Frontal cortex (tissue), 4 donors: ENCODE results near the gene SAMM50. TPM values are rescaled to one million over a fixed set of nuclear protein-coding genes. Genes with fewer than 3 reads are reported as not detected.
A peak's percentile ranks its signal among the peaks of the same experiment; 100 is the strongest.

Experiments used
- DNase-seq, 2 donors: peaks; one replicate each; pipeline ENCODE4 v3.0.0; 2012; ENCODE audit warnings: low spot score in 2 of 2
- FAIRE-seq: peaks from 2 replicates; lab custom pipeline; 2012; peaks lifted over from hg19 to GRCh38; lab: Jason Lieb, UNC
- total RNA-seq: library from RNA; depleted of rRNA; stranded (reverse); fragments of >200 nt; gene quantifications from one replicate; pipeline ENCODE4 v1.2.3, GENCODE V29; 2014
- donor health status: control.
- donor health status: control.
- donor health status: control.

The SAMM50 gene
- total RNA-seq, 1 donor from 2014 or later = 32.6 TPM

GRCh38 chr22:44024288-44024921 is 69.2 kb downstream of the SAMM50 start, which contains the start of gene PARVB:
Gene PARVB (plus strand): TSS chr22:44024302. CDS start chr22:44024340, 38 bp downstream.
- DNase-seq = peak in 1 of 2 donors; percentile 53
- FAIRE-seq = no peak

DNA sequence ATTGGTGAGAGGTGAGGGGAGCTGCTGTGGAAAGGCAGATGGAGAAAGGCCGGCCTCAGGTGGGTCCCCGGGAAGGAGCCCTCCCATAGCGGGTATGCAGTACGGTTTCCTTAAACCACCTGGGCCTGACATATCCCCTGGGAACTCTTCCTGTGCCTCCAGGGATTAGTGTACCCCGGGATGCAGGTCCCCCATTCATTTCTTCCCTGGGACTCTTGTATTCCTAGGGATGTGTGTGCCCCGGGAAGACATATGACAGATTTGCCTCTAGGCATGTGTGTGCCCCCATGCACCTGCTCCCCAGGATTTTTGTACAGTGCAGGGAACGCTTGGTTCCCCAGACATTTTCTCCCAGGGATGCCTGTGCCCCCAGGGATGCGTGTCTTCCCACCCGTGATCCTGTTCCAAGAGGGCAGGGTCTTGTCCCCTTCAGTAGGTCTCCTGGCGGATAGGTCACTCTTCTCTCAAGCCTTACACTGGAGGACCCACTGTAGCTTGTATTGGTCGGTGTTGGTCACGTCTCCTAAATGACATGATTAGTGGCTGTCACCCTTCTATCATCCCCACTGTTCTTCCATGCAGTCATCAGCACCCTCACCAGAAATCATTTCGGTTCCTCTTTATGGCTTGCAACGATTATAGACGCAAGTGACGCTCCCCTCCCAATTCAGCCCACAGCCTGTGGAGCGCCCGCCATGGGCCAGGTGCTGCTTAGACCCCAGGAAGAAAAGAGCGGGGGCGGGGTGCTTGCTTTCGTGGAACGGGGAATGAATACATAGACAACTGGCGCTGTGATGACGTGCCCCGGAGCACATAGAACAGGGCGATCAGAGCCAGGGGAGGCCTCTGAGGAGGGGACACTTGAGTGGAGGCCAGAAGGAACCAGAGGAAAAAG is 70.2 kb downstream of the SAMM50 start:
- FAIRE-seq = no peak
- DNase-seq = no peak

DNA sequence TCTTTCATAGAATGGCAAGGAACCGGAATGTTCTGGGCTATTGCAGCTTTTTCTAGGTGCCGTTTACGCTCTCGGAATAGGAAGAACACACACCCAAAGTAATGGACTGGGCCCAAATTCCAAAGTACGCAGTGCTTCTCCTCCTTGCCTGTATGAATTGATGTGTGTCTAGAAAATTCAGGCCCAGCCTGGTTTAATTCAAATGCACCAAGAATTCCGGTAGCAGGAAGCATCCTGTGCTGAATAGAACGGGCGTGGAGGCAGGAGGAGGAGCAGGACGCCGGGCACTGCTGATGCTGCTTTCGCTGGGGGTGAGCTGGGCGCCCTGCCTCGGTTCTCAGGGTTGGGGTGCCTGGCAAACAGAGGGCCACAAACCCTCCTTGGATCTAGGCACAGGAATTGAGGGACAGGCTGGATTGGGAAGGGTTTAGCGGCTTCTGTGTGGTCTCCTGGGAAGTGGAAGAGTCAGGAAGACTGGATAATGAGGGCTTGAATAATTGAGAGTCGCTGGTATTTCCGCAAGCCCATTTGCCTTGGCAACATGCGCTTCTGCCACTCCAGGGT is 70.9 kb downstream of the SAMM50 start:
- DNase-seq = no peak
- FAIRE-seq = no peak

DNA sequence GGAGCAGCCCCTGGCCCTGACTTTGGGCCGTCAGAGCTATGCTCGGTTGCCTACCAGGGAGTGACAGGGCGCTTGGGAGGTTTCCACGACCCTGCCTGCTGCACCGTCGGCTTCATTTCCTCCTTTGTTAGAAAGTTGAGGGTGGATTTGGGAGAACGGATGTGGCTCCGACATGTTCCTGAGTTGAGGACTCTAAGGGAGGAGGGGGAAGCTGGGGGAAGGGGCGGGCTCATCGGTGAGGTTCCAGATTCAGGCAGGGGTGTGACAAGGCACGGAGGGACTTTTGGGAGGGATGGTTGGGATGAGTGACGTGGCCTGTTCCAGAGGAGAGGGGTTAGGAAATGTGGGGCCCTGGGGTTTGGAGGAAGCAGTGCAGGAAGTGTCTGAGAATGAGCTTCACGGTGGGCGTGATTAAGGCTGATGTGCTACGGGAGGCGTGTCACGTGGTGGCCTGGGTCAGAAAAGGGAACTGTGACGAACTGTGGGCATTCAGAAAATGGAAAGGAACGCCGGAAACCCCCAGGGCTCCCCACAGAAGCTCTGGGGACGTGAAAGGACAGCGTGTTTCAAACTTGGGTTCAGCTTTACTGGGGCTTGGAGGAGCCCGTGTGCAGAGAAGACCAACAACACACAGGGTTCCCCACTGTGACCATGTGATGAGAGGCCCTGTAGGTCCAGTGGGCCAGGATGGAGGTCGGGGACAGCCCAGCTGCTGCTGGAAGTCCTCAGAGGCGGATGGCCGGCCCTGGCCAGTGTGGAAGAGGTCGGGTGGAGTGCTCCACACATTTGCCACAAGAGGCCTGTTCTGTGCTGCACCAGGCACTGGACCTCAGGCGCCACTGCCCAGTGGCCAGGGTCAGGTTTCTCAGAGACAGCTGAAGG is 71.6 kb downstream of the SAMM50 start:
- no peak for FAIRE-seq

DNA sequence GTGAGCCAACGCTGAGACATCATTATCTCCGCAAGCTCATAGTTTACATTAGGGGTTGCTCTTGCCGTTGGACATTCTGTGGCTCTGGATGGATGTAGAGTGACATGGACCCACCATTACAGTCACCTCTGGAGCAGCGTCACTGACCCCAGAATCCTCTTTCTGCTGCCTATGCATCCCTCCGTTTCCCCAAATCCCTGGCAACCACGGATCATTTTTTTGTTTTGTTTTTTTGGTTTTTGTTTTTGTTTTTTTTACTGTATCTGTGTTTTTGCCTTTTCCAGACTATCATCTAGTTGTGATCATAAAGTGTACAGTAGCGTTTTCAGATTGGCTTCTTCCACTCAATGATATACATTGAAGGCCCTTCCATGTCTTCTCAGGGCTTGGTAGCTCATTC is 72.8 kb downstream of the SAMM50 start:
- no peak for FAIRE-seq

More for the DNA sequence above, 71.6 kb downstream of the SAMM50 start:
- peak in 1 of 2 donors; percentile 44 for DNase-seq

DNA sequence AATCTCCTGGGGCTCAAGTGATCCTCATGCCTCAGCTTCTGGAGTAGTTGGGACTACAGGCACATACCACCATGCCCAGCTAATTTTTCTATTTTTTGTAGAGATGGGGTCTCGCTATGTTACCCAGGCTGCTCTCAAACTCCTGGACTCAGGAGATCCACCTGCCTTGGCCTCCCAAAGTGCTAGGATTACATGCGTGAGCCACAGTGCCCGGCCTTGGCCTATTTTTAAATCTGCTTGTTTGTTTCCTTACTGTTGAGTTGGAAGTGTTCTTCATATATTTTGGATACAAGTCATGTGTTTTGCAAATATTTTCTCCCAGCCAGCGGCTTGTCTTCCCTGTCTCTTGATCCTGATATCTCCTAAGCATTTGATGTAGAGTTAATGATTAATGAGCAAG is 73.8 kb downstream of the SAMM50 start:
- DNase-seq = no peak
- FAIRE-seq = no peak

More for the DNA sequence above, 72.8 kb downstream of the SAMM50 start:
- no peak for DNase-seq

DNA sequence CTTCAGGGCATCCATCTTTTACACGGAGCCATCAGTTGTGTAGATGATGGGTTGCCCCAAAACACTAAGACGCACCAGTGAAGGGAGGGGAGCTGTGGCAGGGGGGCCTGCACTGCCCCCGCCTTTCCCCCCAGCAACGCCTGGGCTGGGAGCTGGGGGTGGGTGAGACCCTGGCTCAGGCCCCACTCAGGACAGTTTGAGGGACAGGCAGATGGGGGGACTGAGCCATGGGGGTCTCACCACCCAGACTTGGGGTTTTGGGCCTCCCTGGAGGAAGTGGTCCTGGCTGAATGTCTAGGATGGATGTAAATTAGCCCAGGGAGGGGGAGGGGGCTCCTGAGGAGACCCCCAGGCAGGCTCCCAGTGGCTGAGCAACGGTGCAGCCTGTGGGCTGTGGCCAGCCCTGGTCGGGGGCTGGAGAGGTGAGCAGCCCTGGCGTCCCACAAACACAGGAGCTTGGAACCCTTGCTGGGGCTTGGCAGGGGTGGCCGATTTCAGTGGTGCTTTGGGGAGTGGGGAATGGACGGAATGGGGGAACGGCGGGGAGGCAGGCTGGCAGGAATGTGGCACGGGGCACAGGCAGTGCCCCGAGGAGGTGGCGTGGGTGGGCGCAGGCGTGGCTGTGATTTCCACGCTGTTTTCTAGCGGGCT is 74.9 kb downstream of the SAMM50 start:
- DNase-seq (no peak), FAIRE-seq (no peak)

GRCh38 chr22:44030702-44031082 is 75.5 kb downstream of the SAMM50 start:
- no peak for FAIRE-seq
- DNase-seq = no peak

GRCh38 chr22:44031158-44031952 is 76.1 kb downstream of the SAMM50 start:
- no peak for DNase-seq
- no peak for FAIRE-seq

GRCh38 chr22:44032126-44032730 is 77.0 kb downstream of the SAMM50 start:
- DNase-seq = no peak

GRCh38 chr22:44033287-44033686 is 78.0 kb downstream of the SAMM50 start:
- DNase-seq = no peak

More at GRCh38 chr22:44032126-44032730, 77.0 kb downstream of the SAMM50 start:
- FAIRE-seq = no peak

GRCh38 chr22:44033694-44034093 is 78.5 kb downstream of the SAMM50 start:
- FAIRE-seq = no peak

More at GRCh38 chr22:44033287-44033686, 78.0 kb downstream of the SAMM50 start:
- FAIRE-seq = no peak

GRCh38 chr22:44037519-44038375 is 82.5 kb downstream of the SAMM50 start:
- FAIRE-seq (no peak), DNase-seq (no peak)

More at GRCh38 chr22:44033694-44034093, 78.5 kb downstream of the SAMM50 start:
- DNase-seq = no peak

- no peak for DNase-seq
- FAIRE-seq = no peak
Observed at GRCh38 chr22:44039566-44040171, 84.4 kb downstream of the SAMM50 start.

- no peak for FAIRE-seq
Observed at GRCh38 chr22:44042249-44043218, 87.3 kb downstream of the SAMM50 start.

More at GRCh38 chr22:44042249-44043218, 87.3 kb downstream of the SAMM50 start:
- no peak for DNase-seq
